ENCODE data around the gene IREB2. TPM values are rescaled to one million over a fixed set of nuclear protein-coding genes. Genes with fewer than 3 reads are reported as not detected.
"Not testable (repeated sequence)": the region's sequence is repeated elsewhere in the genome, so short reads cannot be mapped to it uniquely, and the experiment has no call there.

IREB2 gene
- total RNA-seq, 4 donors from 2014 or later, result 28.4 to 43.5 (median 30.8) TPM

DNA sequence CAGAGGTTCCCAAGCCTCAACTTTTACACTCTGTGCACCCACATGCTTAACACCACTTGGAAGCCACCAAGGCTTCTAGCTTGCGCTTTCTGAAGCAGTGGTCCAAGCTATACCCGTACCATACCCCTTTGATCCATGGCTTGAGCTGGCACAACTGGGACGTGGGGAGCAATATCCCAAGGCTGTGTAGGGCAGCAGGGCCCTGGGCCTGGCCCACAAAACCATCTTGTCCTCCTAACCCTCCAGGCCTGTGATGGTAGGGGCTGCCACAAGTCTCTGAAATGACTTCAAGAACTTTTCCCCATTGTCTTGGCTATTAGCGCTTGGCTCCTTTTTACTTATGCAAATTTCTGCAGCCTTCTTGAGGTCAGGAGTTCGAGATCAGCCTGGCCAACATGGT, 86.2 kb downstream of the IREB2 start:
- intact Hi-C loops (cut with DNase I; ENCODE audit: low total_unique reads), result no loop called here
- 92 to 99% methylated on average over 5 of the region's 5 CpGs for WGBS, 2 donors
- H3K4me3 ChIP-seq (ENCODE audit: low read depth, poor library complexity, severe bottlenecking), result no peak overlapping the region
- TF ChIP-seq POLR2A (IDR thresholded peaks at IDR 0.05), result no peak
- TF ChIP-seq, protein P1, sequence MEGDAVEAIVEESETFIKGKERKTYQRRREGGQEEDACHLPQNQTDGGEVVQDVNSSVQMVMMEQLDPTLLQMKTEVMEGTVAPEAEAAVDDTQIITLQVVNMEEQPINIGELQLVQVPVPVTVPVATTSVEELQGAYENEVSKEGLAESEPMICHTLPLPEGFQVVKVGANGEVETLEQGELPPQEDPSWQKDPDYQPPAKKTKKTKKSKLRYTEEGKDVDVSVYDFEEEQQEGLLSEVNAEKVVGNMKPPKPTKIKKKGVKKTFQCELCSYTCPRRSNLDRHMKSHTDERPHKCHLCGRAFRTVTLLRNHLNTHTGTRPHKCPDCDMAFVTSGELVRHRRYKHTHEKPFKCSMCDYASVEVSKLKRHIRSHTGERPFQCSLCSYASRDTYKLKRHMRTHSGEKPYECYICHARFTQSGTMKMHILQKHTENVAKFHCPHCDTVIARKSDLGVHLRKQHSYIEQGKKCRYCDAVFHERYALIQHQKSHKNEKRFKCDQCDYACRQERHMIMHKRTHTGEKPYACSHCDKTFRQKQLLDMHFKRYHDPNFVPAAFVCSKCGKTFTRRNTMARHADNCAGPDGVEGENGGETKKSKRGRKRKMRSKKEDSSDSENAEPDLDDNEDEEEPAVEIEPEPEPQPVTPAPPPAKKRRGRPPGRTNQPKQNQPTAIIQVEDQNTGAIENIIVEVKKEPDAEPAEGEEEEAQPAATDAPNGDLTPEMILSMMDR (IDR thresholded peaks at IDR 0.05), result no peak
- no peak for DNase-seq (ENCODE audit: low spot score in 2 of 2)

DNA sequence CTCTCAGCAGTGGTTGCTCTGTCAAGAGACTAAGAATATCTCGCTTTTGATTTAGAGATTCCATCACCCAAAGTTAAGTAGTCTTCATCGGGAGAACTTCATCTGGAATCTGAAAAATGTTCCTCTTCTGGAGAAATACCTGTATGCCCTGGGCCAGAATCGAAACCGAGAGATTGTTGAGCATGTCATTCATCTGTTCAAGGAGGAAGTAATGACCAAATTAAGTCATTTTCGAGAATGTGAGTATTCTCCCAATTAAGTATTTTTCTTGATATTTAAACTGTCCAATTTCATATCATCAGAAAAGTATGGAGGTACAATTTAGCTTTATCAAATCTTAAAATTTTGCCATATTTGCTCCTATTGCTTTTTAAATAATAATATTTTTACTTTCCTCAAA, 89.3 kb downstream of the IREB2 start:
- WGBS, 2 donors, result 81 to 89% methylated on average over 5 of the region's 5 CpGs
- H3K4me3 ChIP-seq (ENCODE audit: low read depth, poor library complexity, severe bottlenecking), result no peak overlapping the region
- DNase-seq (ENCODE audit: low spot score in 2 of 2), result no peak
- TF ChIP-seq POLR2A (IDR thresholded peaks at IDR 0.05), result no peak
- TF ChIP-seq, protein P1 (IDR thresholded peaks at IDR 0.05), result no peak
- intact Hi-C loops (cut with DNase I; ENCODE audit: low total_unique reads), result no loop called here

DNA sequence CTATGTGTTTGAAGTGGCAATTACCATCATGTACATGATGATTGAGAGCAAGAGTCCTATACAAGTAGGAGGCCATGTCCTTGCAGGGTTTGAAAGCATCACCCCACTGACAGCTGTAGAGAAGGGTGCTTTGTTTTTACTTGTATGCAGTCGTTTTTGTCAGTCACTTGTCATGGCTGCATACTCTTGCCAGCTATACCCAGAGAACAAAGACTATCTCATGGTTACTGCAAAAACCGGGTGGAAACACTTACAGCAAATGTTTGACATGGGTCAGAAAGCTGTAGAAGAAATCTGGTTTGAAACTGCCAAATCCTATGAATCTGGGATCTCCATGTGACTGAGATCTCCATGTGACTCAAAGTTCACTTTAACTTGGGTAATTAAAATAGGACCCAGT, 95.3 kb downstream of the IREB2 start:
- no peak overlapping the region for H3K4me3 ChIP-seq (ENCODE audit: low read depth, poor library complexity, severe bottlenecking)
- intact Hi-C loops (cut with DNase I; ENCODE audit: low total_unique reads), result no loop called here
- DNase-seq (ENCODE audit: low spot score in 2 of 2), result no peak
- WGBS, 2 donors, result 46 to 49% methylated on average over 2 of the region's 2 CpGs
- TF ChIP-seq, protein P1 (IDR thresholded peaks at IDR 0.05), result no peak
- no peak for TF ChIP-seq POLR2A (IDR thresholded peaks at IDR 0.05)

DNA sequence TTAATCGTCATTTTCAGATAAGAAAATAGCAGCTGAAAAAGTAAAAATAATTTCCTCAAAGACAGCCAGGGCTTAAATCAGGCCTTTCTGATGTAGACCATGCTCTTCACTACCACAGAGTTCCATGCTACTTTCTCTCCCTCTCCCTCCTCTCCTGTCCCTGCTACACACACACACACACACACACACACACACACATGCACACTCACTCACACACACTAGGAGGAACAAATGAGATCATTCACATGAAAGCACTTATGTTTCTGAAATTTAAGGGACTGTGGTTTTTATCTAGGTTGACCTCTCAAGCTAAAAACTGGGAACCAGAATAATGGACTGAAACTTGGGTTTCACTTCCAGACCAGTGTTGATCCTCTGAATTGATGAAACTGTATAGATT, 98.1 kb downstream of the IREB2 start:
- H3K4me3 ChIP-seq (ENCODE audit: low read depth, poor library complexity, severe bottlenecking), result no peak overlapping the region
- intact Hi-C loops (cut with DNase I; ENCODE audit: low total_unique reads), result no loop called here
- 85 to 91% methylated on average over 1 of the region's 1 CpG for WGBS, 2 donors
- no peak for DNase-seq (ENCODE audit: low spot score in 2 of 2)
- TF ChIP-seq, protein P1 (IDR thresholded peaks at IDR 0.05), result no peak

DNA sequence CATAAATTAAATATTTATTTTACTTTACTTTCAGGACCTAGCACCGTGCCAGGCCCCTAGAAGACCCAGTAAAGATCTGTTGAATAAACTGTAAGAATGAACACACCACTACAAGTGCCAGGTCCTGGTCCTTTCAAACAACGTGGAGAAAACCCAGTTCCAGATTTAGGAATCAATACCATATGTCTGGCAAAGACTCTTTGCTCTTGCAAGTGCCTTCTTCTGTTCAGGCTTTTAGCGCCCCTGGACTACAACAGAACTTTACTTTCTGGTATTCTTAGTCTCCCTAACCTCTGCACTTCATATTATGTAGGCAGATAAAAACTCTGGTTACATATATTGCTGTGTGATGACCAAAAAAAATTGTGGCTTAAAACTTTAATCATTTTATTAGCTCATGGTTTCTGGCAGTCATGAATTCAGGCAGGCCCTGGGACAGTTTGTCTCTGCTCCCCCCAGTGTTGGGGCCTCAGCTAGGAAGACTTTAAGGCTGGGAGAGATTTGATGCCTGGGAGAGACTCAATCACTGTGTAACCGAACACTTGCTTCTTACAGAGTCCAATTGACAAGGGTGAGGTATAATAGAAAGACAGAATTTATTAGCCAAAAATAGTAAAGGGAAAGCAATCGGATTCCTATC, 99.4 kb downstream of the IREB2 start:
- intact Hi-C loops (cut with DNase I; ENCODE audit: low total_unique reads), result no loop called here
- no peak overlapping the region for H3K4me3 ChIP-seq (ENCODE audit: low read depth, poor library complexity, severe bottlenecking)
- 64 to 66% methylated on average over 5 of the region's 5 CpGs for WGBS, 2 donors
- TF ChIP-seq, protein P1 (IDR thresholded peaks at IDR 0.05), result no peak
- TF ChIP-seq POLR2A (IDR thresholded peaks at IDR 0.05), result no peak
- DNase-seq (ENCODE audit: low spot score in 2 of 2), result no peak

DNA sequence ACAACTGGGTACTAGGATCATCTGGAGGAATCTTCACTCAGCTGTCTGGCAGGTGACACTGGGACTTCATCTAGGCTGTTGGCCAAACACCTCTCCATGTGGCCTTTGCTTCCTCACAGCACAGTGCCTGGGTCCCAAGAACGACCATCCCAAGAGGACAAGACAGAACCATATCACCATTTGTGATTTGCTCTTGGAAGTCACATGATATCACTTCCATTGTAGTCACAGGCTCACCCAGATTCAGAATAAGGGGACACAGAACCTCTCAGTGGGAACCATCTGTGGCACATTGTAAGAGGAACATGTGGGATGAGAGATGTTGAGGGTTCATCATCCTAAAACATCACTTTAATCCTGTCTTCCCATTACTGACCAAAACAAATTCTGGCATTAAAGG, 100.3 kb downstream of the IREB2 start:
- TF ChIP-seq, protein P1 (IDR thresholded peaks at IDR 0.05), result no peak
- TF ChIP-seq POLR2A (IDR thresholded peaks at IDR 0.05), result no peak
- H3K4me3 ChIP-seq (ENCODE audit: low read depth, poor library complexity, severe bottlenecking), result no peak overlapping the region
- intact Hi-C loops (cut with DNase I; ENCODE audit: low total_unique reads), result no loop called here
- 78 to 79% methylated on average over 1 of the region's 1 CpG for WGBS, 2 donors
- DNase-seq (ENCODE audit: low spot score in 2 of 2), result no peak

DNA sequence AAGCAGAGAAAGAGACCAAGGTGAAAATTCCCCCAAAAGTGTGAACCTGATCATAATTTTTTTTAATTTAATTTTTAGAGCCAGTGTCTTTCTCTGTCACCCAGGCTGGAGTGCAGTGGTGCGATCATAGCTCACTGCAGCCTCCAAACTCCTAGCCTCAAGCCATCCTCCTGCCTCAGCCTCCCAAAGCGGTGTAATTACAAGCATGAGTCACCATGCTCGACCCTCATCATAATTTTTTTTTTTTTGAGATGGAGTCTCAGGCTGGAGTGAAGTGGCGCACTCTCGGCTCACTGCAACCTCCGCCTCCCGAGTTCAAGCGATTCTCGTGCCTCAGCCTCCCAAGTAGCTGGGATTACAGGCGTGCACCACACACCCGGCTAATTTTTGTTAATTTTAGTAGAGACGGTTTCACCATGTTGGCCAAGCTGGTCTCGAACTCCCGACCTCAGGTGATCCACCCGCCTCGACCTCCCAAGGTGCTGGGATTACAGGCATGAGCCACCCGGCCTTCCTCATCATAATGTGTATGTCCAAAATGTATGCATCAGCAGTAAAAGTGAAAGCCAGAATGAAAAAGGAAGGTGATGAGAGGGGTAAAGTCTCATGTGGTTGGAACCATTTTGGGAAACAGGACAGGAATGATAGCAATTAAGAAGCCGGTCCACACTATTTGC, 101.6 kb downstream of the IREB2 start:
- peak overlapping the region; percentile 72 for H3K4me3 ChIP-seq (ENCODE audit: low read depth, poor library complexity, severe bottlenecking)
- DNase-seq (ENCODE audit: low spot score in 2 of 2); intact Hi-C loops (cut with DNase I; ENCODE audit: low total_unique reads): not testable (repeated sequence)
- 73 to 77% methylated on average over 18 of the region's 18 CpGs for WGBS, 2 donors
